HL-60/S4 (cell line): Measurements from ENCODE around the gene RPS27.
"Not testable (repeated sequence)": the region's sequence is repeated elsewhere in the genome, so short reads cannot be mapped to it uniquely, and the experiment has no call there.

Experiments
- in situ Hi-C: fragments of 300-500 bp; cut with MboI; formaldehyde crosslinking; loops from 2 replicates; pipeline ENCODE4 v1.14.3; 2022; ENCODE audit warnings: low sequenced_read_pairs

The RPS27 gene

DNA sequence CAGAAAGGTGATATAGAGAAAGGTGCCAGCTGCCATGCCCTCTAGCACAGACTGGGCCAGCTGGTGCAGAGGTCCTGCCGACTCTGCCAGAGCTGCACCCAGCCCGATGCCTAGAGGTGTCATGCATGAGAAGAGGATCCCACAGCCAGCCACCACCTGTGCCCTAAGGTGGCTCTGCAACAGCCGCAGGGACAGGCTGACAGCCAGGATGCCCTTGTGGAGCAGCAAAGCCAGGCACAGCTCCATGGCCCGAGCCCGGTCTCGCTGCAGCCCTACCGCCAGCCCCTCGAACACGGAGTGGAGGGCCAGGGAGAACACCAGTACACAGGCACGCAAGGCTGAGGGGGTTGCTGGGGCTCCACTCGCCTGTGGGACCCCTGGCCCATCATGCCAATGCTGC lies 30.4 kb upstream of the RPS27 start:
- in situ Hi-C loops, result no loop called here

DNA sequence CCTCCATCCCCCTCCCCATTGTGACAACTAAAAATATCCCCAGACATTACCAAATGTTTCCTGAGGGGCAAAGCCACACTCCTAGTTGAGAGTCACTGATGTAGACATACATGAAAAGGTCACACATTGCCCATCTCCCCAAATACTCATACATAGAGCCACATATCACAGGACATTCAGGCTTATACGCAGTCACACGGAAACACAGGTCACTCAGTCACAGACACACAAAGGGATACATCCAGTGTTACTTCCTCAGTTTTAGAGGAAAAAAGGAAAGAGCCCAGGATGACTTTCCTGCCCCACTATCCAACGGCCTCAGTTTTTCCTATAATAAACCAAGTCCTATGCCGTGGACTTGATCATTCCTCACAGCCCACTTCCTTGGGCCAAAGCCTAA lies 29.1 kb upstream of the RPS27 start:
- in situ Hi-C loops, result no loop called here

DNA sequence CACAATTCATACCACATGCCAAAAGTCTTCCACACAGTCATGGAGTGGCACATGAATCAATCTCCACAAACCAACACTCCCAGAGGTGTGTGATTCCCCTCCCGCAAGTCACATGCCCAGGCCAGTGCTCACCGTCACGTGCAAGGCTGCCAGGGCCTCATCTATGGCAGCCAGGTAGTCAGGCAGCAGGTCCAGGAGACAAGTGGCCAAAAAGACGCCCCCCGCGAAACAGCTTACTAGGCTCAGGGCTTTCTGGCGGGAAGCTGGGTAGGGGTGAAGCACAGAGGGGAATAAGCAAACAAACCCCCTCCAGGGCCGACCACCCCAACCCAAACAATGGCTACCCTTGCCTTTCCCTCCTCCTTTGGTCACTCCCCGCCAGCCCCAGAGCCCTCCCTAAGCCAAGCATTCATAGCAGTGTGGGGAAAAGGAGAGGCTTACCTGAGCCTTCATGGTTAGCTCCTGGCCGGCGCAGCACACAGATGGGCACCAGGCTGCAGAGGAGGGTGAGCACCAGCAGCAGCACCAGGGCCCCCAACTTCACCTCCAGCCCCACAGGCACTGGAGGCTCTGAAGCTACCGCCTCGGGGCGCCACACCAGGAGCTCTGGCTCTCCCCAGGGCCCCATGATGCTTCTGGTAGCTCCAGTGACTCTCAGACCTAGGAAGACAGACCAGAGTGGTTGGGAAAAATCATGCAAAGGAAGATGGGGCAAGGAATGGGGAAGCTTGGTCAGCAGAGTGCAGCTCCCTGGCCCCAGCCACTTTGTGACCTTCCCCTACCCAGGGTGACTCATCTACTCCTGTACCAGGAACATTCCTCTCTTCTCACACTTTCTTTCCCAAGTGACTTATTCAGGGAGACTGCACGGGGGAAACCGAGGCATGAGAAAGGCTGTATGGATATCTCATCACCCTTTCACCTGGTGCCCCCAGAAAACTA lies 28.2 kb upstream of the RPS27 start:
- in situ Hi-C loops, result no loop called here

DNA sequence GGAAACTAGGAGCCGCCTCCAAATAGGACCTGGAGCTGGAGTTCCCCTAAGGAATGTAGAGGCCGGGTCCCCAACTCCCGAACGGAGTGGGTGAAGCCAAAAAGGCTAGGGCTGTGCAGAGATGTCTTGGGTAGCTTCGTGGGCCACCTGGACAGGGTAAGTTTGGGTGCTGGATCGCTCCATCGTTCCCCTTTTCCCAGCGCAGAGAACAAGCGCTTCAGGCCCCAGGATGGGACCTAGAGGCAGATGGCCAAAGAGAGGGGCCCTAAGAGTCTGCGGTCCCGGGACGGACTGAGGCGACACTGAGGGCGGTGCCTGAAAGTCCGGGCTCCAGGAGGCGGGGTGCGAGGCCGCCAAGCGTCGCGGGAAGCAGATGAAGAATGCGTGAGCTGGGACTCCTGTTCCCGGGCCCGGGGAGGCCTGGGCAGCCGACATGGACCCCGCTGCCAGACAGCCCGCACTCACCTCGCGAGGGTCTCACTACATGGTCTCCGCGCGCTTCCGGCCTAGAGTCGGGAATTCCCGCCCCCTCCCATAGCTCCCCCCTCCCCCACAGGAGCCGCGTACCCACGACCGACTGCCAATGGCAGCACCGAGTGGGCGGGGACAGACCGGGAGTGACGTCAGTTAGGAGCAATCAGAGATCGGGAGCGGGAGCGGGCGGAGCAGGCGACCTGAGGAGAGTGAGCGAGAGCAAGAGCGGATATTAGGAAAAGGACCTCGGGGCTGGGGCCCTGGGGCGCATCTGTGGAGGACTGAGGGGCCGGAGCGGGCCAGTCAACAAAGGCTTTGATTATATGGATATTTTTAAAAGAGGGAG lies 27.3 kb upstream of the RPS27 start, which contains the start of gene SLC39A1:
Gene SLC39A1 (minus strand): TSS at position 508 of the 820 bp plus-strand sequence. CDS start 822 bp downstream, outside the sequence.
- in situ Hi-C loops, result no loop called here

DNA sequence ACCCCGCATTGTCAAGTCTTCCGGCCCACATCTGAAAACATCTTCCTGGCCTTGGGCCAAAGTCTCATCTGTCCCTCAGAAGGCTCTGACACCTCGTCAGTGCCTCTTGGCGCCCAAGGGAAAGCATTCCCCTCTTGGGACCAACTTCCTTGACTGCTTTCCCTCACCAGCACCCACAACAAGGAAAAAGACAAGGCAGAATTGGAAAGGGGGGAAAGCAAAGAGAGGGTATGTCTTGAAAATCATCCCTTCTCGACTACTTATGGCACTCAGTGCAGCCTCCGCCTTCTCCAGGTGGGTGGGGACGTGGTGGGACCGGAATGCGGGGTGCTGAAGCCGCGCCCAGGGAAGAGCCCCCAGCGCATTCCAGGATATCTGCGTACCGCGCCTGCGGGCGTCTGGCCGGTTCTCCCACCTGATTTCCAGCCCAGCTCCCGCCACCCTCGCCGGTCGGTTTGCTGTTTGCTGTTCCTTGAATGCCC lies 26.7 kb upstream of the RPS27 start:
- in situ Hi-C loops, result no loop called here

DNA sequence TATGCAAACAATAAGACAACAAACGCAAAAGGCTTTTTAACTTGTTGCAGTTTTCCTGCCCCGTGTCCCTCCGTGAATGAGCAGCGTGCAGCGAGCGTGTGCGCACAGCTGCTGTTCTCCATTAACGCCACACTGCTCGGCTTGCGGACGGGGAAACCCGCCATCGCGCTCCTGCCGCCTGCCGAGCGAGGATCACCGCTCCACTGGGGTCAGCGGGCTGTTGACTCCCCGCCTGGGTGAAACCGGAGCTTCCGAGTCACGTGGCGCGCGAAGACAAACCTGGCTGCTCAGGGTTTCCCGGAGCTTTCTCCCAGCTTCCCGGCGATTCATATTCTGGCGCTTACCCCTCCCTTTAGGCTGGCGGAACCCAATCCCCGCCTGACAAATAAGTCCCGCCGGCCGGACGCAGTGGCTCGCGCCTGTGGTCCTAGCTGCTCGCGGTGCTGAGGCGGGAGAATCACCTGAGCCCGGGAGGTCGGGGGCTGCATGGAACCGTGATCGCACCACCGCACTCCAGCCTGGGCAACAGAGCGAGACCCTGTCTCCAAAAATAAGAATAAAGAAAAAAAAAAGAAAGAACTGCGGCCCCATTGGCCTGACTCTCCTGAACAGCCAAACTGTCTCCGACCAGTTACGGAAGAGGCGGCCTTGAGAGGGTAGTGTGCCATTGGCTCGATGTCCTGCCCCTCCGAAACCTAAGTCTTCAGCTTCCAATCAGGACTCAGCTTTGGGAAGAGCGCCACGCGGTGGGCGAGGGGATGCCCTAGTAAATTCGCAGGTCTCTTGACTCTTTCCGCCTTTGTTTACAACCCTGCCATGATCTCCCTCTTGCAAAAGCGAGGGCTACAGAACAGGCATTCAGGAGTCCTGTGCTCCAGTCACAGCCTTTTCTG lies 23.2 kb upstream of the RPS27 start, which contains the start of gene CREB3L4:
Gene CREB3L4 (plus strand): TSS at position 796 of the 893 bp plus-strand sequence. CDS start 624 bp downstream, outside the sequence.
- in situ Hi-C loops, result no loop called here

DNA sequence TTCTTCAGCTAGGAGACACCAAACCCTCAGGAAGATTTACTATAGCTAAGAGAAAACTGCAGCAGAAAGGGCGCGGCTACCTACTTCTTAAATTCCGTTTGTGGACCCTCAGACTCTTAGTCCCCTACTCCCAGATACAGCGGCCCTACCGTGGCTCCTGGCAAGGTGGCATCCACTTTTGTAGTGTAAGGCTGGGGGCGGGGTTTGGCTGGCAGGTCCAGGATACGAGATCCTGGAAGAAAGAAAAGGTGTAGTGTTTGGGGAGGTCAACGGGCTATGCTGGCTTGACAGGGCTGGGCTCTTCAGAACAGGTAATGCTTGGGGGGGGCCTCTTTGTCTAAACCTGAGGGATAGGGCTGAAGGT lies 22.6 kb upstream of the RPS27 start:
- in situ Hi-C loops, result no loop called here

DNA sequence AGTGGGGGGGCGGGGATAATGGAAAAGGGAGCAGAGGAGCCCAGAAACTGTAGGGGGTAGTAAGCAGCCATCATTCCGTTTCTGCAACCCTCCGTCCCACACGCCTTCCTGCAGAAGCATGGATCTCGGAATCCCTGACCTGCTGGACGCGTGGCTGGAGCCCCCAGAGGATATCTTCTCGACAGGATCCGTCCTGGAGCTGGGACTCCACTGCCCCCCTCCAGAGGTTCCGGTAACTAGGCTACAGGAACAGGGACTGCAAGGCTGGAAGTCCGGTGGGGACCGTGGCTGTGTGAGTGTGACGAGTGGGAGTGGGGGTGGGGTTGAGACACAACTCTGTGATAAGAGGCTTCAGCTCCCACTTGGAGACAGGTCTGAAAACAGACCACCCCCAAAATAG lies 22.2 kb upstream of the RPS27 start:
- in situ Hi-C loops, result no loop called here

DNA sequence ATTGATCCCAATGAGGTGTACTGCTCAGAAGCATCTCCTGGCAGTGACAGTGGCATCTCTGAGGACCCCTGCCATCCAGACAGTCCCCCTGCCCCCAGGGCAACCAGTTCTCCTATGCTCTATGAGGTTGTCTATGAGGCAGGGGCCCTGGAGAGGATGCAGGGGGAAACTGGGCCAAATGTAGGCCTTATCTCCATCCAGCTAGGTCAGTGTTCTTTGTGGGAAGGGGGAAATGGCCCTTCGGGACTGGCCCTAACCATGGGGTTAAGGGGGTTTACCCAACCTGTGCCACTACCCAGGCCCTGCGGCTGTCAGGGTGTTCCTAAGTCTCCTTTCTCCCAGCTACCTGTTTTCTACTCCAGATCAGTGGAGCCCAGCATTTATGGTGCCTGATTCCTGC lies 21.6 kb upstream of the RPS27 start:
- in situ Hi-C loops, result no loop called here

DNA sequence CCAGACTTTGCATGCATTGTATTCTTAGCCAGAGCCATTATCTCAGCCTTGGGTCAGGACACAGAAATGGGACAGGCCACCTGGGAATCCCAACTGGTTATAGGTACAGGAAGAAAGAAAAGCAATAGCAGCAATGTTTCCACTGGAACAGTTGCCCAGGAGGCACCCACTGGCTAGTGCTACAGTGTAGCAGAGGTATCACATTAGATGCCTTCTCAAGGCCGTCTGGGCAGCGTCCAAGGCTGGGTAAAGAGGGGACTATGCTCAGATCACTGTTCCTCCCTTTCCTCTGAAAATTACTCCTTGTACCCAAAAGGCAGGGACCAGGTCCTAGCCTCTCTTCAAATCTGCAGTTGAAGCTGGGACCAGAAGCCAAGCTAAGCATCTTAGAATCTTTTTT lies 20.2 kb upstream of the RPS27 start:
- in situ Hi-C loops, result no loop called here

DNA sequence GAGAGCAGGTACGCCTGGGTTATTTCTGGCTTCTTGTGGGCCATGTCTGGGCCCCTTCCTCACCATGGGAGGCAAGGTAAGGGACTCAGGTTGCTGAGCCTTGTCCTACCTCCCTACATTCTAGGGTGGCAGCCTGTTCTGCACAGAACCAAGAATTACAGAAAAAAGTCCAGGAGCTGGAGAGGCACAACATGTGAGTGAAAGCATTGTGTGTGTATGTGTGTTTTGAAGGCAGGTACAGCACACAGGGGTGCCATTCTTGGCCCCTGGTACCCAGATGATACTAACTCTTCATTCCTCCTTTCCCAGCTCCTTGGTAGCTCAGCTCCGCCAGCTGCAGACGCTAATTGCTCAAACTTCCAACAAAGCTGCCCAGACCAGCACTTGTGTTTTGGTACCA lies 17.5 kb upstream of the RPS27 start:
- in situ Hi-C loops, result no loop called here

DNA sequence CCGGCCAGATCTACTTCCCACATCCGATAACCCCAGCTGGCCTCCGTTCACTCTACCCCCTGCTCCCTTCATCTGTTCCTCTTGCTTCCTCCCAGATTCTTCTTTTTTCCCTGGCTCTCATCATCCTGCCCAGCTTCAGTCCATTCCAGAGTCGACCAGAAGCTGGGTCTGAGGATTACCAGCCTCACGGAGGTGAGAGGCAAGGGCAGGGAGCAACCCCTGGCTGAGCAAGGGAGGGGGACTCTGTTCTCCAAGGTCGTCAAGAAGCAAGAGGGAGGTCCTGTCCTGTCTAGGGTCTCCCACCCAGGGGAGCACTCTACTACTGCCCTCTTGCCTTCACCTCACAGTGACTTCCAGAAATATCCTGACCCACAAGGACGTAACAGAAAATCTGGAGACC lies 17.0 kb upstream of the RPS27 start:
- in situ Hi-C loops, result no loop called here

DNA sequence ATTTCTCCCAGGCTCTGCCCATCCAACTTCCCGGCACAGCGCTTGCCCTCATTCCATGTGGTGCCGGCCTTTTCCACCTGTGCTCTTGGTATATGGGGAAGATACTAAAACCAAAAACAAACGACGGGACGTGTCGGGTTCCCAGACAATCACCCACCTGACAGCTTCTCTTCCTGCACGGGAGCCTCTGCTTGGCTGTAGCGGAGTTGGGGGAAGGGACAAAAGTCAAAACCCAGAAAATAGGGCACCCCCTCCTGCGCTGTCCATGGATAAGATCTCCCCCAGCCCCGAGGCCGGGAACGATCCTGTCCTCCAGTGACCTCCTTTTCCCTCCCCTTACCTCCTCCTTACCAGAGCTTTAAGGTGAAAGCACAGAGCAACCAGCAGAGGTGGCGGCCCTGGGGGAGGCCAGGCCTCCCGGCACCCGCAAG lies 13.7 kb upstream of the RPS27 start:
- in situ Hi-C loops, result no loop called here

DNA sequence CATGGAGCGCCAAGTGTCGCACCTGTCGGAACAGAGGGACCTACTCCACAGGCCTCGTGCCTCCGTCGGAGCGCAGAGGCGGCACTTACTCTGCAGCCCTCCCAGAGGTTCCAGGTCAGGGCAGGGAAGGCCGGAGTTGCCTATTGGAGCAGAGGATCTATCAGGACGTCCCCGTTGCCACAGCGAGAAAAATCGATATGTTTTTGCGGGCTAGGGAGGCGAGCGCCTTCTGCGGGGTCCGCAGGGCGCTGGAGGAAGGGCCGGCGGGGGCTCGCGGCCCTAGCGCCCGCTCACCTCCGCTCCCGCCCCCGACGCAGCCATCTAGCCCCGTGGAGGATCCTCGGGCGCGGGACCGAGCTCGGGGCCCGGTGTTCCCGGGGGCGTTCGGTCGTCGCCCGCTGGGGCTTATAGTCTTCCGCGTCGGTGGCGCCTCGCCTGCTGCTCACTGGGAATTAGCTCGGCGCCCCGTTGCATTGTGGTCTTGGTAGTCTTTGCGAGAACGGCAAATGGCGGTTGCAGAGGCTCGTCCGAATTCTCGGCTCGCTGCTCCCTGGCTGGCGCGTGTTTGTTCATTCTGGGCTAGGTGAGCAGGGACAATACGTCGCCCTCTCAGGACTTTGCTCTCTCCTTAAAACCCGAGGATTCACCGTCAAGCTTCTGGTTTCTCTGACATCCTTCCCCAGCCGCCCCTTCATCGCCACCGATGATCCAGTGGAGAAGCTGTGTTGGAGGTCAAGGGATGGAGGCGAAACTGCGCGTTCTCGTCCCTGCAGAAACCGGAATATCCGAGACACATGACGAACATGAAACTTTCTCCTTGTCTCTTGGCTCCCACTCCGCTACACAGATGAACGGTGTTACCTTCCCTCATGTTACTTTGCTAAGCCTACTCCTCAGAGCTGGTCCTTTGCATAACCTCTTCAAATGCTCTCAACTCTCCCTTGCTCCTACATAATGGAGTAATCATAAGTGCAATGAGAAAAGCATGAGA lies 13.0 kb upstream of the RPS27 start, which contains the start of gene JTB:
Gene JTB (minus strand): TSS at position 425 of the 991 bp plus-strand sequence. CDS start 422 bp downstream, at position 3.
- in situ Hi-C loops, result no loop called here

DNA sequence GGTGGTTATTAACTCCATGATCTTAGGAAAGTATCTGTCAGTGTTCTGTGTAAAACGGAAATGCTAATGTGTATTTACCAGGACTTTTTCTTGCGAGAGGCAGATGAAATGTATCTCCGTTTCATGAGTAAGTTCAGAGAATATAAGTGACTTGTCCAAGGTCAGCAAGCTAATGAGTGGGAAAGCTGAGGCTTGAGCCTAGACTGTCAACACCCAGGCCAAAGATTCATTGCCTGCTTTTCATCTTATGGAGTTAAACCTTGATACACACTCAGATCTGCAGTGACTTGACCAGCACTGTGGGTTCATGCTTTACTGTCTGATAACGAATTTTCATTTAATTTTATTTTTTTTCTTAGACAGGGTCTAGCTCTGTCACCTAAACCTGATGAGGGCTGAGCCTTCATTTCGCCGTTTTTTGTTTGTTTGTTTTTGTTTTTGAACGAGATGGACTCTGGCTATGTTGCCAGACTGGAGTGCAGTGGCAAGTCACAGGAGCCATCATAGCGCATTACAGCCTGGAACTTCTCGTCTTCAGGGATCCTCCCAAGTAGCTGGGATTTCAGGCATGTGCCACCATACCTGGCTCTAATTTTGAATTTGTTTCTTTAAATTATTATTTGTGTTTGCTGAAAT lies 12.2 kb upstream of the RPS27 start:
- in situ Hi-C loops, result no loop called here

DNA sequence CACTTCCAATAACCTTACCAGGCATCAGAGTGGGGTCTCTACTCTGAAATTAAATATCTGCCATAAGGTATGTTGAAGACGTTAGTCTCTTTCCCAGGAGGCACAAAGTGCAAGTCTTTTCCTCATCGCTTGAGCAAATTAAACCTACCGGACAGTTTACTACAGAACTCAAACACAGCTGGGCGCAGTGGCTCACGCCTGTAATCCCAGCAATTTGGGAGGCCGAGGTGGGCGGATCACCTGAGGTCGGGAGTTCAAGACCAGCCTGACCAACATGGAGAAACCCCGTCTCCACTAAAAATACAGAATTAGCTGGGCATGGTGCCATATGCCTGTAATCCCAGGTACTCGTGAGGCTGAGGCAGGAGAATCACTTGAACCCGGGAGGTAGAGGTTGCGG lies 11.5 kb upstream of the RPS27 start:
- in situ Hi-C loops, result not testable (repeated sequence)

DNA sequence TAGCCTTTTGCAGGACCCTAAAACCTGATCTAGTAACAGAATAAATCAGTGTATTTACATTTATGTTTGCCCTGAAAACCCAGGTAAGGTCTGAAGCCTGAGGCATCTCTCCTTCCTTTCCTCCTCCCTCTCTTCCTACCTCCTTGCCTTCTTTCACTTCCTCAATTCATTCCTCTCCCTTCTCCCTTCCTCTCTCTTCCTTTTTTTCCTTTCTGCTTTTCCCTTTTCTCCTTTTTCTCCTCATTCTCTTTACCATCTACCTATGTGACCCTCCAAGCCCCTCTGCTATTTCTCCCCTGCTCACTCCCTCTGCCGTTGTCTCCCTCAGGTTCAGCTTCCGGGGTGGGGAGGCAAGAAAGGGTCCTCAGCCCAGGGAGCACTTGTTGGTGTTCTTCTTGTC lies 8.8 kb upstream of the RPS27 start:
- in situ Hi-C loops, result loop anchor here (10.0 kb wide), 1 partner anchor 467 kb away; no protein-coding TSS in a partner anchor

DNA sequence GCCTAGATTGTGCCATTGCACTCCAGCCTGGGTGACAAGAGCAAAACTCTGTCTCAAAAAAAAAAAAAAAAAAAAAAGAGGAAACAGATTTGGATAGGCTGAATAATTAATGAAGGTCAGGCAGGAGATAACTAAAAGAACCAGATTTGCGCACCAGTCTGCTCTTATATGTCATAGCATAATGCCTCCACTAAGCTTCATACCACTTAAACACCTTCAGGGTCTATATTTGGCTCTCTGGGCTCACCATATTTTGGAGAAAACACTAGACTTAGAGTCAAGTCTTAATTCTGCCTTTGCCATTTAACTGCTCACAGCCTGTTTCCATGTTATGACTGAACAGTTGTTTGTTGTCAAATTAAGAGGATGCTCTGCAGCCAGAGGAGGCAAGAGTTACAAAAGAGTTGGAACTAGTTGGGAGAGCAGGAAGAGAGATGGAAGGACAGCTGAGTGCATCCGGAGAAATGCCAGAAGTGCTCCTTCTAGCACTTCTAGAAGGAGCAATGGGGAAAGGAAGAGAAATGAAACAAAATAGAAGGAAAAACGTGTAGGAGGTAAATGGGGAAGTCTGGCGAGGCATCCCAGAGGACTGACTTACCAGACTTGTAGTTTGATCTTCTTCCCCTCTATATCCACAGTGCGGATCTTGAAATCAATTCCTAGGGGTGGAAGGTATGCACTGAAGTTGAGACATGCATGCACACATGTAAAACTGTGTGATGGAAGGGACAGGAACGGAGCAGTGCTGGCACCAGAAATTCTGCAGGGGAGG lies 6.3 kb upstream of the RPS27 start:
- in situ Hi-C loops, result loop anchor here (10.0 kb wide), 1 partner anchor 470 kb away; no protein-coding TSS in a partner anchor
